Lower leg skin (tissue), 4 donors: ENCODE measurements around the gene ABCA13. TPM values are rescaled to one million over a fixed set of nuclear protein-coding genes. Genes with fewer than 3 reads are reported as not detected.
"Not testable (repeated sequence)": the region's sequence is repeated elsewhere in the genome, so short reads cannot be mapped to it uniquely, and the experiment has no call there.

ENCODE experiments used
- DNase-seq, 2 donors: peaks; one replicate each; pipeline ENCODE4 v3.0.0-alpha.2; 2019; ENCODE audit warnings: low spot score in 2 of 2
- H3K4me3 ChIP-seq: fragments of 200-600 bp; sonication (generic); 2 replicates; pipeline ENCODE4 v1.5.1; 2017; ENCODE audit warnings: mild to moderate bottlenecking, low read depth; ENCODE audit not compliant: poor library complexity, severe bottlenecking
- CTCF ChIP-seq, 3 donors: fragments of 450-650 bp; IDR thresholded peaks; one replicate each; pipeline ENCODE4 v1.5.1; 2016; ENCODE audit warnings: antibody characterized with exemption in 3 of 3, mild to moderate bottlenecking in 3 of 3, moderate library complexity in 2 of 3
- POLR2A ChIP-seq, 2 donors: fragments of 450-650 bp; IDR thresholded peaks; one replicate each; pipeline ENCODE4 v1.6.1; 2016 to 2017; ENCODE audit warnings: antibody characterized with exemption in 2 of 2, mild to moderate bottlenecking in 1 of 2, moderate library complexity in 1 of 2
- WGBS, 2 donors: methylation state at CpG; one replicate each; pipeline ENCODE4 v1.1.5; 2018; 5-methylcytosine and 5-hydroxymethylcytosine counted together
- intact Hi-C: fragments of 100-400 bp; cut with DNase I; formaldehyde crosslinking; loops from one replicate; pipeline ENCODE4 v1.15.0; 2023; ENCODE audit warnings: low total_unique reads
- total RNA-seq, 4 donors: library from RNA; depleted of rRNA; stranded (reverse); fragments of >200 nt; gene quantifications; one replicate each; pipeline ENCODE4 v1.1.0, GENCODE V29; 2016

Gene ABCA13
- total RNA-seq, 4 donors from 2014 or later, result 0.08 to 1.7 (median 0.52) TPM

- intact Hi-C loops, result no loop called here
- no peak overlapping the region for H3K4me3 ChIP-seq
- DNase-seq, result no peak
- TF ChIP-seq CTCF (IDR thresholded peaks at IDR 0.05) (no peak), POLR2A (IDR thresholded peaks at IDR 0.05) (no peak)
- WGBS, 2 donors, result 64 to 80% methylated on average over 5 of the region's 5 CpGs
These were observed 12.1 kb downstream of the ABCA13 start for GRCh38 chr7:48183370-48183743.

- intact Hi-C loops, result no loop called here
- TF ChIP-seq POLR2A (IDR thresholded peaks at IDR 0.05), result no peak
- no peak for DNase-seq
- WGBS, 2 donors, result 79 to 80% methylated on average over 1 of the region's 1 CpG
- H3K4me3 ChIP-seq, result no peak overlapping the region
These were observed 12.7 kb downstream of the ABCA13 start for GRCh38 chr7:48183965-48184364.

GRCh38 chr7:48188776-48189520 lies 17.7 kb downstream of the ABCA13 start:
- no peak for DNase-seq
- intact Hi-C loops, result no loop called here
- no peak for TF ChIP-seq CTCF (IDR thresholded peaks at IDR 0.05)
- no peak for TF ChIP-seq POLR2A (IDR thresholded peaks at IDR 0.05)
- H3K4me3 ChIP-seq, result no peak overlapping the region
- WGBS, 2 donors, result 83 to 87% methylated on average over 12 of the region's 12 CpGs

GRCh38 chr7:48192996-48193395 lies 21.7 kb downstream of the ABCA13 start:
- no peak overlapping the region for H3K4me3 ChIP-seq
- no peak for DNase-seq
- TF ChIP-seq POLR2A (IDR thresholded peaks at IDR 0.05) (no peak), CTCF (IDR thresholded peaks at IDR 0.05) (no peak)
- WGBS, 2 donors, result 67 to 74% methylated on average over 1 of the region's 1 CpG
- intact Hi-C loops, result no loop called here

GRCh38 chr7:48193421-48193820 lies 22.2 kb downstream of the ABCA13 start:
- 0% methylated on average over 1 of the region's 1 CpG for WGBS, 2 donors
- TF ChIP-seq CTCF (IDR thresholded peaks at IDR 0.05), result no peak
- no peak for TF ChIP-seq POLR2A (IDR thresholded peaks at IDR 0.05)
- no peak for DNase-seq
- no peak overlapping the region for H3K4me3 ChIP-seq
- intact Hi-C loops, result no loop called here

GRCh38 chr7:48200946-48201589 lies 29.8 kb downstream of the ABCA13 start:
- intact Hi-C loops, DNase-seq, H3K4me3 ChIP-seq: not testable (repeated sequence)
- 67% methylated on average over 19 of the region's 19 CpGs for WGBS, 2 donors

GRCh38 chr7:48202916-48203315 lies 31.7 kb downstream of the ABCA13 start:
- H3K4me3 ChIP-seq, DNase-seq, intact Hi-C loops: not testable (repeated sequence)
- 93 to 94% methylated on average over 18 to 21 of the region's 41 CpGs for WGBS, 2 donors
